Stimulated activated CD8-positive, alpha-beta memory T cell treated with anti-CD3 and anti-CD28 coated beads, Interleukin-4, amount 100 ng/mL, for 1 hour (primary cell): Measurements from ENCODE around the gene KLHL26.
"Not testable (repeated sequence)": the region's sequence is repeated elsewhere in the genome, so short reads cannot be mapped to it uniquely, and the experiment has no call there.

ENCODE experiments used
- DNase-seq, 2 donors: peaks; one replicate each; pipeline ENCODE4 v3.0.0-alpha.2; 2020; ENCODE audit warnings: low read depth in 2 of 2, low spot score in 1 of 2

KLHL26 gene, protein sequence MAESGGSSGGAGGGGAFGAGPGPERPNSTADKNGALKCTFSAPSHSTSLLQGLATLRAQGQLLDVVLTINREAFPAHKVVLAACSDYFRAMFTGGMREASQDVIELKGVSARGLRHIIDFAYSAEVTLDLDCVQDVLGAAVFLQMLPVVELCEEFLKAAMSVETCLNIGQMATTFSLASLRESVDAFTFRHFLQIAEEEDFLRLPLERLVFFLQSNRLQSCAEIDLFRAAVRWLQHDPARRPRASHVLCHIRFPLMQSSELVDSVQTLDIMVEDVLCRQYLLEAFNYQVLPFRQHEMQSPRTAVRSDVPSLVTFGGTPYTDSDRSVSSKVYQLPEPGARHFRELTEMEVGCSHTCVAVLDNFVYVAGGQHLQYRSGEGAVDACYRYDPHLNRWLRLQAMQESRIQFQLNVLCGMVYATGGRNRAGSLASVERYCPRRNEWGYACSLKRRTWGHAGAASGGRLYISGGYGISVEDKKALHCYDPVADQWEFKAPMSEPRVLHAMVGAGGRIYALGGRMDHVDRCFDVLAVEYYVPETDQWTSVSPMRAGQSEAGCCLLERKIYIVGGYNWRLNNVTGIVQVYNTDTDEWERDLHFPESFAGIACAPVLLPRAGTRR

DNA sequence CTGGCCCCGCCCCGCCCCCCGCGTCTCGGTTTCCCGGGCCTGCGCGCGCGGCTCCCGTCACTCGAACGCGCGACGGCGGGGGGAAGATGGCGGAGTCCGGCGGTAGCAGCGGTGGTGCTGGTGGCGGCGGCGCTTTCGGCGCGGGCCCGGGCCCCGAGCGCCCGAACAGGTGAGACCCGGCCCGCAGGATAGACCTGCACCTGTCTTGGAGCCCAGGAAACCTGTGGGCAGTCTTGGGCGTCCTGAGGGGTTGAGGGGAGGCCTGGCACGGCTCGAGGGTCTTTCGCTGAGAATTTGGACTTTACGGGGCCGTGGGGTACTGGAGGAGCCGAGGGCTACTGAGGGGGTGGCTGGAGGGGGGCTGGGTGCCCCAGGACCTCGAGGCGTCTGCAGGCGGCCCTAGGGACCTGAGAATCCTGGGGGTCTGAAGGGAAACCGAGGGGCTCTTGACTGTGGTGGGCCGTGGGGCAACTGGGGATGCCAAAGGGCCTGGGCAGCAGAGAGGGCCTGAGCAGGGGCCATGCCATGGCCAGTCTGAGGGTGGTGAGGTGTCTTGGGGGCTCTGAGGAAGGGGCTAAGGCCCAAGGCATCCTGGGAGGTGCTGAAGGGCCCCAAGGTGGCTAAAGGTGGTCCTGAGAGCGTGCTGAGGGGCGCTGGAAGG, at the start of gene KLHL26:
Gene KLHL26, plus strand, starts transcription at position 60 of the 661 bp plus-strand sequence. Its CDS starts 27 bp downstream, at position 87.
- DNase-seq = no peak

DNA sequence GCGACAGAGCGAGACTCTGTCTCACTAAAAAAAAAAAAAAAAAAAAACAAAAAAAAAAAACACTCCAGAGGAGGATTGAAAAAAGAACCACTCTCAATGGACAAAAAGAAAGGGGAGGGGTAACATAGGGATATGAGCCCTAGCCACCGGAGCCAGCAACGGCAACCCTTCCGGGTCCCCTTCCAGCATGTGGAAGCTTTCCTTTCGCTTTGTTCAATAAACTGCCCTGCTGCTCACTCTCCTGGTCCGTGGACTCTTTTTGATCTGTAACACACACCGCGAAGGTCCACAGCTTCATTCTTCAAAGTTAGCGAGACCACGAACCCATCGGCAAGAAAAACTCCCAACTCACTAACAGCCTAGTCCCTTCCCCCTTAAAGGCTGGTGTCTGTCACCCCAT, 49.3 kb upstream of the KLHL26 start:
- no peak for DNase-seq

DNA sequence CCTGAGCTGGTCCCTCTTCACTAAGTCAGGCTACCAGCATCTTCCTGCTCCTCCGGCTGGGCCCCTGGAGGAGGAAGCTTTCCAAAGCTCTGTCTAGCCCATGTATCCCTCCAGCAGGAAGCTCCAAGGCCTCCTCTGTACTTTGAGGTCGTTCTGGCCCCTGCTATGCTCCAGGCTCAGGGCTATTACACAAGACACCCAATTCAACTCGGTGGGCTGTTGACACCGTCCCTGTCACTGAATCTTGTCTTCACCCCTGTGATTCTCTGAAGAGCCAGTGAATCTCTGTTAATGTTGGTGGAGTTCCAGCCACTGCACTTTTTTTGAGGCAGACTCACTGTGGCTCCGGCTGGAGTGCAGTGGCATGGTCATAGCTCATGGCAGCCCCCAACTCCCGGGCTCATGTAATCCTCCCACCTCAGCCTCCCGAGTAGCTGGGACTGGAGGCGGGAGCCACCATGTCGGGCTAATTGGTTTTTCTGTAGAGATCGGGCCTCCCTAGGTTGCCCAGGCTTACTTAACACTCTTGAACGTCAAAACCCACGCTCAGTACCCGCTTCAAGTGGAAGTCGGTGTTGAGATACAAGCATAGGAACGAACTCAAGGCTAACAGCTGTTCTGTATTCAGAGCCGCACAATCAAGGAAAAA, 48.7 kb upstream of the KLHL26 start:
- DNase-seq = no peak

DNA sequence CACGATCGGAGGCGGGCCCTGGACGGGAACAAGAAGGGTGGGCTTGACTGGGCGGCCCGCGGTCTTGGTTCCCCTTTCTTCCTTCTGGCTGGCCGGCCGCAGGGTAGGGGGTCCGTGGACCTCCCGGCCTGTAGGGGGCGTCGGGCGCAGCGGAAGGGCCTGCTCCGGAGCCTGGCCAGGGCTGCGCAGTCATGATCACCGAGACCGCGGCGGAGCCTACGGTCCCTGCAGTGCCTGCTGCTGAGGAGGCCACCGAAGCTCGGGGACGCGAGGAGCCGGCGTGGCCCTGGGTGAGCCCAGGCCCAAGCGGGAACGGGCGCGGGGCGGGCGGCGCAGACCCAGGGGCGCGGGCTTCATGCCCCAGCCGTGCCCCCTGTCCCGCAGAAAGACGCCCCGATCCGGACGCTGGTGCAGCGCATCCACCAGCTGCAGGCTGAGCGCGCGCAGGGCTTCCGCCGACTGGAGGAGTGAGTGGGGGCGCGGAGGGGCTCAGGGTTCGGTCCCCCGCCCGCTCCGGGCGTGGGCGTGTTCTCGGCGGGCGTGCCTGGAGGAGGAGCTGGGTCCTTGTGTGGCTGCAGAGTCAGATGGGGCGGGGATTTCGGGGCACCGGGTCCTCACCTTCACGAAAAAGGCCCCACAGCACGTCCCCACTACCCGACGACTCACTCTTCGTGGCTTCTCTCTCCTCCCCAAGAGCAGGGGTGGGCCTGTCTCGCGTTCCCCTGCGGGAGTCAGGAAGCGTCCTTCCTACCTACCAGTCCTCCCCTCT, 48.0 kb upstream of the KLHL26 start, which contains the start of gene REX1BD:
Gene REX1BD, plus strand, starts transcription at position 188 of the 769 bp plus-strand sequence. Its CDS starts 4 bp downstream, at position 192.
- peak; percentile 66 to 77 for DNase-seq

DNA sequence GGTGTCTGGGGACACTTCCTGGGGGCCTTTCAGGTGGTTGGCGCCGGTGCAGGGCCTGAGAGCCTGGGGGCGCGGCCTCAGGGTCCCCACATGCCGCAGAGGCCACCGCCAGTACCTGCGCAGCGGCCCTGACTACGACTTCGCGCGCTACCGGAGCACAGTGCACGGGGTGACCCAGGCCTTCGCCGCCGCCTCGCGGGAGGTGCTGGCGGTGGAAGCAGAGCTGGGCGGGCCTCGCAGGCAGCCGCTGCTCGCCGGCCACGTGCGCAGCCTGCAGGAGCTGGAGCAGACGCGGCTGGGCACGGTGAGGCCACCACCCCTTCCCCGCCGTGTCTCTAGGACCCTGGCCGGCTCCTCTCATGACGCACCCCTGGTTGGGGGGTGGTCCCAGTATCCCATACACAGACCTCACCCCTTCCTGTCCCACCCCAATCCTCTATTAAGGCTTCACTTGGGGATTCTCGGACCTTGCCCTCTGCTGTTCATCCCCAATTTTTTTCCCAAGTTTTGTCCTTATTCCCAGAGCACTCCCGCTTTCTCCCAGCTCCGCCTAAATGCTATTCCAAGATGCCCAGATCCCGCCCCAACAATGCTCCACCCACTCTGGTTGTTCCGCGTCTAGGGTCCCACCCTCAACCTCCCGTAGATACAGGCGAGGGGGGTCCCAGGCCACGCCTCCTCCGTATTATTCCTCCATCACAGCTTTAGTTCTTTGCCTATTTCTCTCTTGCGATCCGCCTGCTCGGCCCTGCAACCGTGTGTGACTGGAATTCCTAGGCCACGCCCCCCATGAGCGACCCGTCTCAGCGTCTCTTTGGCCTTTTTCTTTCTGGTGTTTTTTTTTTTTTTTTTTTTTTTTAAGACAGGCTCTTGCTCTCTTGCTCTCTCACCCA, 47.2 kb upstream of the KLHL26 start:
- peak in 1 of 2 donors; percentile 38 for DNase-seq

DNA sequence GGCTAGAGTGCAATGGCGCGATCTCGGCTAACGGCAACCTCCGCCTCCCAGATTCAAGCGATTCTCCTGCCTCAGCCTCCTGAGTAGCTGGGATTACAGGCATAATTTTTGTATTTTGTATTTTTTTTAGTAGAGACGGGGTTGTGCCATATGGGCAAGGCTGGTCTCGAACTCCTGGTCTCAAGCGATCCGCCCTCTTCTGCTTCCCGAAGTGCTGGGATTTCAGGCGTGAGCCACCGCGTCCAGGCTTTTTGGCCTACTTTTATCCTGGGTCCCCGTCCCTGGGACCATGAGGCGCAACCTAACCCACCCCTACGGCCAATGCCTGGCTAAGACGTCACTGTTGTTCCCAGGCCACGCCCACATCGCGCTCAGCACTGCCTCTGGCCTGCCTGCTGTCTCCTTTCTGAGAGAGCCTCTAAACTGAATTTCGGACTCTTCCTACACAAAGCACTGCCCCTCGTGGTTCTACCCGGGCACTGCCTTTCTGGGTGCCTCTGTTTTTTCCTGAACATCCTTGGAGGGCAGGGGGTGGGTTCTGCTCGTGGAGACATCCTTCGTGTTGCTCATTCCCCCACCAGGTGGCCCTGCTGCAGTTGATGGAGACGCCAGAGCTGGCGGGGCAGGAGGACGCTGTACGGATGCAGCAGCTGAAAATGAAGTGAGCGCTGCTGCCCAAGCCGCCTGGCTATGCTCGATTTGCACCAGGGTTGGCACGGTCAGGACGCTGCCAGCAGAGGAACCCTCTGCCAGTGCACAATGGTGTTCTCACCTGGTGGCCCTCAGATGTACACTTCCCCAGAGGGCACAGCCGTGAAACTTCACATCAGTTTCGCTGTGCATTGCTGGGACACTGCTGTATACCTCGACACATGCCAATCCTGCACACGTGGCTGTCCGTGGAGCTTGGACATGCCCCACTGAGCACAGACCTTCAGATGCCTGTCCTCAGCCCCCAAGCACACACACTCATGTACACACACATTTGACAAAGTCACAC, 46.3 kb upstream of the KLHL26 start:
- no peak for DNase-seq

DNA sequence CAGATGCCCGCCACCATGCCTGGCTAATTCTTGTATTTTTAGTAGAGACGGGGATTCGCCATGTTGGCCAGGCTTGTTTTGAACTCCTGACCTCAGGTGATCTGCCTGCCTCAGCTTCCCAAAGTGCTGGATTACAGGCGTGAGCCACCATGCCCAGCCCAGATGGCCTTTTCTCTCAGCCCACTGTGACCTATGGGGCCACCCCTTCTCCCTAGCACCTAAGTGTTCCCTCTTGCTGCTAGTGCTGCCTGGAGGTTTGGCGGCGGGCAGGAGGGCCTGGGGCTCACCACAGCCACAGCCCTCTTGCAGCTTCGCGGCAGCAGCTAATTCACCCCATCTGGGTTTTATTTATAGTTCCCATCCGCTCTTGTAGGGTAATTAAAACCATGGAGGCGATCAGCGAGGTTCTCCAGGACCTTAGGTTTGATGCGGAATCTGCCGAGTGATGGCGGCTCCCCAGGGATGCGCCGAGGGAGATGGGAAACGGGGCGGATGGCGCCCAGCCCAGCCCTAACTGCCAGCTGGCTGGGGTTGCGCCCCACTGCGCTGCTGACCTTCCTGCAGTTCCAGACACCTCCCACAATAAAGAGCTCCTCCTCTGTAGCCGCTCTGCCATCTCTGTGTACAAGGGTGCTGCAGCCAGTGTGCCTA, 45.0 kb upstream of the KLHL26 start:
- DNase-seq = no peak

DNA sequence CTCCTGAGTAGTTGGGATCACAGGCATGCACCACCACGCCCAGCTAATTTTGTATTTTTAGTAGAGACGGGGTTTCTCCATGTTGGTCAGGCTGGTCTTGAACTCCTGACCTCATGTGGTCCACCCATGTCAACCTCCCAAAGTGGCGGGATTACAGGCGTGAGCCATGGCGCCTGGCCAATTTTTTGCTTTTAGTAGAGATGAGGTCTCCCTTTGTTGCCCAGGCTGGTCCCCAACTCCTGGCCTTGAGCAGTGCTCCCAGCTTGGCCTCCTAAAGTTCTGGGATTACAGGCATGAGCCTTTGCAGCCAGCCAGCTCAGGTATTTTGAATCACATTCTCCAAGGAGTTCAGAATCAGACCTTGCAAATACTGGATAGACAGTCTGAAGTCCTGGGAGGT, 44.1 kb upstream of the KLHL26 start:
- not testable (repeated sequence) for DNase-seq

DNA sequence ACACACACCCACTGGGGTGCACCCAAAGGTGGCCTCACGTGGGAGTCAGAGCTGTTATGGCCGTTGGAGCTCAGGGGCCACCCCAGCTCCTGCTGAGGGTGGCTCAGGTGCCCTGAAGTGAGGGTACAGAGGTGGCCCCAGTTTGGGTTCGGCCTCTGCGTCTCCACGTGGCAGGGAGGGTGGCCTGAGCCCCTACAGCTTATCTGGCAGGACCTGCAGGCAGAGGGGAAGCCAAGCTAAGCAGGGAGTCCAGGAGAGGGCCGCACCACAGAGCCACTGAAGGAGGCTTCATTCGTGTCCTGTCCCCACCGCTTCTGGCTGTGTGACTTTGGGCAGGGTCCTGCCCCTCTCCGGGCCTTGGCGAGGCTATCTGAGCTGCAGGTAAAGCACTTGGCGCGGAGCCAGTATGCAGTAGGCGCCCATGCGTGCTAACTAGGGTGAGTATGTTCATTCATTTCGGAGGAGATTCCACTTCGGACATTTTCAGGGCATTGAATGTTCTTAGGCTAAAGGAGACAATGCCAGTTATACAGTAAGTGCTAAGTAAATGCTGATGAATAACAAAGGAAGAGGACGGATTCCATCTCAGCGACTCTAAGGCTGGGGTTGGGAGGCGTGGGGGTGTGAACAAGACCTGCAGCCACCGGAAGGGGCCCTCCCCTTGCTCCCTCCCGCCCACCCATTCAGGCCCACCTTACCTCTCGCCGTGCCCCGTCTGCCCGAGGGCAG, 43.3 kb upstream of the KLHL26 start:
- no peak for DNase-seq

DNA sequence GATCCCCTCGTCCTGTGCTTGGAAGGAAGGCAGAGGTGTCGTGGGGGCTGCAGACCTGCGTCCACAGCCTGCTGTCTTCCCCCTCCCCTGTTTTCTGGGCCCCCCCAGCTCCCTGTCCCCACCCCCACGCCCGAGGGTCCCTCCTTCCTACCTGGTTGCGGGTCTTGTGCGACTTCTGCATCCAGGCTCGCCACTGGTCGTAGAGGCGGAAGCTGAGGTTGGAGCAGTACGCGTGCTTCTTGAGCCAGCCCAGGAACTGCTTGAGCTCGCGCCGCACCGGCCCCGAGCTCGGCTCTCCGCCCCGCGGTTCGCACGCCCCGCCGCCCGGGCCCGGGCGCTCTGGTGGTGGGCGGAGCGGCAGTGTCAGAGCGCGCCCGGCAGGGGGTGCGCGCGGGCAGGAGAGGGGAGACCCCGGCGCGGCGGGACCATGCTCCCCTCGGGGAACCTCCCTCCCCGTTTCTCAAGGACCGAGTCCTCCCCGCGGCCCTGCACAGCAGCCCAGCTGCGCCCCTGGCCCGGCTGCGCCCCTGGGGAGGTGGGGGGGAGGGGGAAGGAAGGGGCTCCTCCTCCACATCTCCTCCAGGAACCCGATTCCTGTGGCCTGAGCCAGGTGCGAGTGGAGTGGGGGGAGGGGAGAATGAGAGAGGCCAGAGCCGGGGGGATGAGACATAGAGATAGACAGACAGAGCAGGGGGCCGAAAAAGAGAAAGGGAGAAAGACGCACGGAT, 42.6 kb upstream of the KLHL26 start:
- DNase-seq = peak; percentile 47

DNA sequence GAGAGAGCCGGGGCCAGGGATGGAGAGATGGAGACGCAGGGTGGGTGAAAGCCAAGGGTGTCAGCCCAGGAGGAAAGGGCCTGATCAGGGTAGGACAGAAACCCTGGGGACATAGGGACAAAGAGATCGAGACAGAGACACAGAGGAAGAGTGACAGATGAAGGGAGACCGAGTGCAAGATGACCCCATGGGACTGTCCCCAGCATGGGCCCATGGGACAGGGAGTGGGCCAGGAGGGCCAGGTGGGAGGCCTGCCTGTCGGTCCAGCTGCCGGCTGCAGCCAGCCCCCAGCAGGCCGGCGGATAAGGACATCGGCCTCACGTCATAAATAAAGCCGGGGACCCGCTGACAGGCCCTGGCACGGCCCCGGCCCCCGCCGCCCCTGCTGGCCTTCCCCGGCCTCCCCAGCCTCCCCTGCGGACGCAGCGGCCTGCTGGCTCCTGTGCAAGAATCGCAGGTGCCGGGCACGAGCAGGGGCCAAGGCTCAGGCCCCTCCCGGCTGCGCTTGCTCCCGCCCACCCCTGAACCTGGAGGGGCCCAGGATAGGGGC, 41.9 kb upstream of the KLHL26 start:
- no peak for DNase-seq

DNA sequence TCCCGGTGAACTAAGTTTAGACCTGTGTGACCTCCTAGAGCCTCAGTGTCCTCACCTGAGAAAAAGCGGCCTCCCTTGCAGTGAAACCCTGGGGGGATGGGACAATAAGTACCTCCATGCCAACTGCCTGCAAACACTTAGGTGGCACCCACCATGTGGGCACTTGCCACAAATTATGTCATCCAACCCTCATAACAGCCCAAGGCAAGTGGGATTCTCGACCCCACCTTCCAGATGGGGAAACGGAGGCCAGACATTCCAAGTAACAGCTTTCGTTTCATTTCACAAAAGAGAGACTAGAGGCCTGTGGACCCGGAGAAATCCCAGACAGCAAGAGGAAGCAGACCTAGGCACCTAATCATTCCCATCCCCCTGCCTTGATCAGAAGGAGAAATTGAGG, 41.4 kb upstream of the KLHL26 start:
- no peak for DNase-seq

DNA sequence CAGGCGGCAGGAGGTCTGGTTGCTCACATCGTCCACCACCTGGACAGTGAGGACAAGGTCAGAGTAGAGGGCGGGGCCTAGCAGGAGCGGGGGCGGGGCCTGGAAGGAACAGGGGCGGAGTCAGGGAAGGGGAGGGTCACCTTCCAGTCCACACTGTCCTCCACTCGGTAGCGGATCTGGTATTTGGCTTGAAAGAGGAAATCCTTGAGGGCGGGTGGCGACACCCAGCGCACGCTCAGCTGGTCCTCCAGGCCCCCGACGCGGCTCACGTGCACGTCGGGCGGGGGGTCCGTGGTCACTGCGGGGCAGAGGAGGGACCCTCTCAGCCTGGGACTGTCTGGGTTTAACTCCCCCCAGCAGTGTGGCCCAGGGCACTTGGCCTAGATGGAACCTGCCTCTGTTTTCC, 40.1 kb upstream of the KLHL26 start:
- no peak for DNase-seq

DNA sequence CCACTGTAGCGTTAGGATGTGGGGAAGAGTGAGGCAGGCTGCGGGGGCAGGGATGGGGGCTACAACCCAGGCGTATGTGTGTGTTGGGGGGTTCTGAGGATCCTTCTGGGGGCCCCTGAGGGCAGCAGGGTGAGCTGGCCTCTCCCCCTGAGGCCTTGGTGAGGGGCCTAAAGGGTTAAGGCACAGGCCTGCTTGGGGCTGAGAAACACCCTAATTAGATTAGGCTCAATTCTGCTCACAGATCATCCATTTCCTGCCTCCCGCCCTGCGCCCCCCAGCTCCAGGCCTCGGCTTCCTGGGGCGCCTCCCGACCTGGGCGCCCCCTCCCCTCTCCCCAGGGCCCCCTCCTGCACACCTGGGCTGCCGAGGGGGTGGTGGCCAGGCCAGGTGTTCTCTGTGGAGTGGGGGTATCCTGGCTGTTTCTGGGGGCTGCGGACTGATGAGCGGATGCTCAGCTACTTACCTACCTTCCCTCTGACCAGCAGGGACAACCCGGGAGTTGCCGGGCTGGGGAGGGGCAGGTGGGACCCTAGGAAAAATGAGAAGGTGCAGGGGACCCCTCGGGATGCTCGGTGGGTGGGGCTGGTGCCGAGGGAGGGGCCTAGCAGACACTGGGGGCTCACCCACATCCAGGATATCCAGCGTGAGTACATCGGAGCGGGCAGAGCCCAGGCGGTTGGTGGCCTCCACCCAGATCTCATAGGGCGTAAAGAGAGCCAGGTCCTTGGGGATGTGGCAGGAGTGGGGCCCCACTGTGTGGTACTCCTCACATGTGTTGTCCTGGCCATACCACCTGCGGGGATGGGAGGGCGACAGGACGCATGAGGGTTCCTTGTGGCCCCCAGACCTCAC, 38.8 kb upstream of the KLHL26 start:
- DNase-seq = no peak

DNA sequence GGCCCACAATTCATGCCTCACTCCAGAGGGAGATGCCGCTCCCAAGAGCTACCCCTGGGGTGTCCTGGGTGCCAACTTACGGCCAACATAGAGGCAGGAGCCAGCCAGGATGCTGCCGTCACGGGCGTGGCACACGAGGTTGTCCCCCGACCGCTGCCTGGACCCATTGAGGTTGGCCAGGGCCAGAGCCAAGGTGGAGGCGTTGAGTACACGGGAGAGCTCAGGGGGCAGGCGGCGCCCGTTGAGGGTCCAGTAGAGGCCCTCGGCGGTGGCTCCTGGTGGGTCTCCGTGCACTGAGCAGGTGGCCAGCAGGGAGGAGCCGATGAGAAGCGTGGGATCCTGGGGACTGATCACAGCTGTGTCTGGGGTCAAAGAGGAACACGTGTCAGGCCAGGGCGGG, 37.3 kb upstream of the KLHL26 start:
- DNase-seq = no peak
